Psoas muscle (tissue), 8 donors: ENCODE data around the gene CCDC28B. TPM values are rescaled to one million over a fixed set of nuclear protein-coding genes. Genes with fewer than 3 reads are reported as not detected.
"Not testable (repeated sequence)": the region's sequence is repeated elsewhere in the genome, so short reads cannot be mapped to it uniquely, and the experiment has no call there.

Experiments
- ATAC-seq, 4 donors: fragments of 200-7000 bp; cut with Tn5 transposase; one replicate each; pipeline ENCODE4 v1.9.1; 2020; ENCODE audit warnings: moderate library complexity in 3 of 4, mild to moderate bottlenecking in 2 of 4
- DNase-seq, 2 donors: peaks; one replicate each; pipeline ENCODE4 v3.0.0-alpha.2; 2020
- H3K27ac ChIP-seq: fragments of 200-600 bp; one replicate; pipeline ENCODE4 v1.8.0; 2022
- H3K27me3 ChIP-seq, 3 donors: fragments of 200-600 bp in 1 of 3; one replicate each; pipeline versions ENCODE4 v1.6.1 to v1.8.0; 2013 to 2022; ENCODE audit warnings: low read length in 2 of 3, mild to moderate bottlenecking in 2 of 3, moderate library complexity in 1 of 3; ENCODE audit not compliant: insufficient read depth in 3 of 3
- H3K36me3 ChIP-seq, 2 donors: fragments of 200-600 bp in 1 of 2; one replicate each; pipeline versions ENCODE4 v1.6.1 to v1.8.0; 2013 to 2022; ENCODE audit warnings: low read depth in 1 of 2, mild to moderate bottlenecking in 1 of 2, moderate library complexity in 1 of 2; ENCODE audit not compliant: insufficient read depth in 1 of 2
- H3K4me1 ChIP-seq: fragments of 200-600 bp; one replicate; pipeline ENCODE4 v1.8.0; 2022
- H3K4me3 ChIP-seq: fragments of 200-600 bp; one replicate; pipeline ENCODE4 v1.8.0; 2022; ENCODE audit warnings: mild to moderate bottlenecking
- H3K9me3 ChIP-seq: fragments of 200-600 bp; one replicate; pipeline ENCODE4 v1.8.0; 2022
- WGBS, 3 donors: extraction: QIAGEN DNeasy Blood & Tissue Kit; methylation state at CpG; one replicate each; pipeline versions ENCODE4 v1.1.6 to v1.1.7; 2013; 5-methylcytosine and 5-hydroxymethylcytosine counted together
- intact Hi-C, 2 donors: fragments of 100-400 bp; cut with DNase I; formaldehyde crosslinking; loops; one replicate each; pipeline versions ENCODE4 v1.11.0 to v1.14.2; 2022
- polyA plus RNA-seq, 3 donors: library from polyadenylated mRNA; stranded (reverse); fragments of 200-250 nt; gene quantifications; one replicate each; pipeline ENCODE4 v1.2.3, GENCODE V29; 2013
- total RNA-seq, 4 donors: library from RNA; stranded (reverse); fragmentation: NEBNext Ultra II Directional in 2 of 4; extraction: Animal tissue kit (Norgen Biotek cat#: 25700) in 2 of 4; gene quantifications; one replicate each; pipeline versions ENCODE4 v1.2.1 to v1.2.4, GENCODE V29; 2021 to 2023
- TF ChIP-seq, protein P1 (sequence below): fragments of 200-600 bp; IDR thresholded peaks from one replicate; pipeline ENCODE4 v1.8.0; 2022; ENCODE audit warnings: antibody characterized with exemption
- donor health status: healthy with polysubstance abuse.
- donor health status: DM: no; HTN: no; CAD: no; lungs with moderate emphysema.
- donor health status: Bipolar disorder and iron deficiency.
- donor health status: healthy.
- donor health status: DM: yes; HTN: yes; CAD: no.
- donor health status: DM: no; HTN: no; CAD: no.
- donor health status: DM: no; HTN: no; CAD: no.
- donor health status: DM: yes; HTN: yes; CAD: no.

The CCDC28B gene
- total and polyA plus RNA-seq, 7 donors: 22.2 to 69.2 (median 44.9) TPM

DNA sequence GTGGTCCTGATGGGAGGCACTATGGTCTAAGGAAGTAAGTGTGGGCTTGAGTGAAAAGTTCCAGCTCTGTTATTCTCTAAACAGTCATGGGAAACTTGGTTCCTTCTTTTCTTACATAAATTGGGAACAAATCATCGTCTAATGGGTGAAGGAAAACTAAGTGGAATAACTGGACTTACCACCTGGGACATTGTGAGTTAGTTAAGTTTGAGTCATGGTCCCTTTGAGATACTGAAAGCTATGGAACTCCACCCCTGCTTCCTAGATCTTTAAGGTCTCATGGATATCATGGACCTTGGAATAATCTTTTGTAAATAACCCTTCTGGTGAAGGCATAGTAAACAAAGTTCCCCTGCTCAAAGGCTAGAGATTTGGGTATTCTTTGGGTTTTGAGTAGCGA, 37.0 kb upstream of the CCDC28B start:
- H3K9me3 ChIP-seq: no peaks in the 10 kb centered on the region
- TF ChIP-seq, protein P1, sequence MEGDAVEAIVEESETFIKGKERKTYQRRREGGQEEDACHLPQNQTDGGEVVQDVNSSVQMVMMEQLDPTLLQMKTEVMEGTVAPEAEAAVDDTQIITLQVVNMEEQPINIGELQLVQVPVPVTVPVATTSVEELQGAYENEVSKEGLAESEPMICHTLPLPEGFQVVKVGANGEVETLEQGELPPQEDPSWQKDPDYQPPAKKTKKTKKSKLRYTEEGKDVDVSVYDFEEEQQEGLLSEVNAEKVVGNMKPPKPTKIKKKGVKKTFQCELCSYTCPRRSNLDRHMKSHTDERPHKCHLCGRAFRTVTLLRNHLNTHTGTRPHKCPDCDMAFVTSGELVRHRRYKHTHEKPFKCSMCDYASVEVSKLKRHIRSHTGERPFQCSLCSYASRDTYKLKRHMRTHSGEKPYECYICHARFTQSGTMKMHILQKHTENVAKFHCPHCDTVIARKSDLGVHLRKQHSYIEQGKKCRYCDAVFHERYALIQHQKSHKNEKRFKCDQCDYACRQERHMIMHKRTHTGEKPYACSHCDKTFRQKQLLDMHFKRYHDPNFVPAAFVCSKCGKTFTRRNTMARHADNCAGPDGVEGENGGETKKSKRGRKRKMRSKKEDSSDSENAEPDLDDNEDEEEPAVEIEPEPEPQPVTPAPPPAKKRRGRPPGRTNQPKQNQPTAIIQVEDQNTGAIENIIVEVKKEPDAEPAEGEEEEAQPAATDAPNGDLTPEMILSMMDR: no peak
- H3K27ac ChIP-seq: no peak overlapping the region
- H3K4me3 ChIP-seq: no peak overlapping the region
- DNase-seq (no peak), ATAC-seq (no peak)
- peaks cover 8 to 94% of the 10 kb centered on the region in 2 donors for H3K36me3 ChIP-seq
- no peaks in the 10 kb centered on the region for H3K27me3 ChIP-seq
- intact Hi-C loops: no loop called here
- no peaks in the 10 kb centered on the region for H3K4me1 ChIP-seq
- WGBS, 3 donors: 95 to 97% (median 96%) methylated on average over 2 of the region's 2 CpGs

DNA sequence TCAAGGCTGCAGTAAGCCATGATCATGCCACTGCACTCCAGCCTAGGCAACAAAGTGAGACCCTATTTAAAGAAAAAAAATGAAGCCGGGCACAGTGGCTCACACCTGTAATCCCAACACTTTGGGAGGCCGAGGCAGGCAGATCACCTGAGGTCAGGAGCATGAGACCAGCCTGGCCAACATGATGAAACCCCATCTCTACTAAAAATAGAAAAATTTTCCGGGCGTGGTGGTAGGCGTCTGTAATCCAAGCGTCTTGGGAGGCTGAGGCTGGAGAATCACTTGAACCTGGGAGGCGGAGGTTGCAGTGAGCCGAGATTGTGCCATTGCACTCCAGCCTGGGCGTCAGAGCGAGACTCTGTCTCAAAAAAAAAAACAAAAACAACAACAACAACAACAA, 34.8 kb upstream of the CCDC28B start:
- H3K9me3 ChIP-seq, H3K27ac ChIP-seq, H3K27me3 ChIP-seq, H3K4me1 ChIP-seq, DNase-seq, H3K4me3 ChIP-seq, intact Hi-C loops: not testable (repeated sequence)
- WGBS, 3 donors: 43 to 50% (median 49%) methylated on average over 10 of the region's 10 CpGs
- ATAC-seq: peak in 2 of 4 donors; percentile 52 to 55
- H3K36me3 ChIP-seq: peaks cover 10 to 94% of the 10 kb centered on the region in 2 donors

DNA sequence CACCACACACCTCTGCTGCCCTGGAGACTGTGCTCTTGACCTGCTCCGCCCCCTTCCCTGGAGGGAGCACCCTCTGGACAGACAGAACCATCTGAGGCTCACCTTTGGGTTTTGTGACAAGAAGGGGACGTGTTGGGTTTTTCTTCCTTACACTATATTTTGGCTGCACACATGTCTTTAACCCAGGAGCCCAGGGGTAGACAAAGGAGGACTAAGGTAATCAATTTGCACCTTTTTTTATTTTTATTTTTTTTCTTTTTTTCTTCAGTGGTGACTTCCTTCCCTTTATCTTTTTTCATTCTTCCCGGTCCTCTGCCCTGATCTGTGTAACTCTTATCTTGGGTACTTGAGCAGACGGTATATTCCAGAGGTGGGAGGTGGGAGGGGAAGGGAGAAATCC, 29.4 kb upstream of the CCDC28B start:
- Histone ChIP-seq H3K36me3 (peaks cover 19 to 92% of the 10 kb centered on the region in 2 donors), H3K4me1 (no peaks in the 10 kb centered on the region), H3K9me3 (no peaks in the 10 kb centered on the region), H3K27ac (no peak overlapping the region), H3K27me3 (no peaks in the 10 kb centered on the region), H3K4me3 (no peak overlapping the region)
- DNase-seq (no peak), ATAC-seq (no peak)
- WGBS, 3 donors: 75 to 90% (median 82%) methylated on average over 4 of the region's 4 CpGs
- intact Hi-C loops: no loop called here
- TF ChIP-seq, protein P1: no peak

DNA sequence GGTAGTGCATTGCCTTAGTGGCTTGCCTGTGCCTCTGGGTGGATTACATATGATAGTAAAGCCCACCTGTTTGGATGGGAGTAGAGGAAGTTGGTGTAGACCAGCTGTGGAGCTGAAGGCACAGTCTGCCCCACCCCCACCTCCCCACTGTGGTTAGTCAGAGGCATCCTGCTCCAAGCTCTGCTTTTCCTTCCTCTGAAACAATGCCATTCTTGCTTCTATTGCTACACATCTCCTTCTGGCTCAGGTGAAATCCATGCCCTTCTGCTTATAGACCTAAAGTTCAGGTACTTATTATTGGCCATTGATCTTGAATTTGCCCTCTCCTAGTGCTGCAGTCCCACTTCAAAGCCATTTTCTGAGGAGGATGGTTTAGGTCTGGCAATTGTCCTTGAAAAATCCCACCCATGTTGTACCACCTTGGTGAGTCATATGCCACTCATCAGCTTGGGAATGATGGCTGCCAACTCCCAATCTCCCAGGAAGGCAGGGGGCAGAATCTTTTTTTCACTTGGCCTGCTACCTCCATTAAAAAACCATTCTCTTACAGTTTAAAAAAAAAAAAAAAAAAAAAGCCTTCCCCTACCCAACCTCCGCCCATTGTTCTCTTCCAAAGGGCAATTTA, 27.7 kb upstream of the CCDC28B start:
- TF ChIP-seq, protein P1: no peak
- intact Hi-C loops: no loop called here
- H3K4me3 ChIP-seq: no peak overlapping the region
- no peak for ATAC-seq
- no peaks in the 10 kb centered on the region for H3K9me3 ChIP-seq
- no peaks in the 10 kb centered on the region for H3K27me3 ChIP-seq
- 85 to 95% (median 95%) methylated on average over 1 of the region's 1 CpG for WGBS, 3 donors
- DNase-seq: no peak
- no peak overlapping the region for H3K27ac ChIP-seq
- peaks cover 13 to 75% of the 10 kb centered on the region in 2 donors for H3K36me3 ChIP-seq
- H3K4me1 ChIP-seq: no peaks in the 10 kb centered on the region

DNA sequence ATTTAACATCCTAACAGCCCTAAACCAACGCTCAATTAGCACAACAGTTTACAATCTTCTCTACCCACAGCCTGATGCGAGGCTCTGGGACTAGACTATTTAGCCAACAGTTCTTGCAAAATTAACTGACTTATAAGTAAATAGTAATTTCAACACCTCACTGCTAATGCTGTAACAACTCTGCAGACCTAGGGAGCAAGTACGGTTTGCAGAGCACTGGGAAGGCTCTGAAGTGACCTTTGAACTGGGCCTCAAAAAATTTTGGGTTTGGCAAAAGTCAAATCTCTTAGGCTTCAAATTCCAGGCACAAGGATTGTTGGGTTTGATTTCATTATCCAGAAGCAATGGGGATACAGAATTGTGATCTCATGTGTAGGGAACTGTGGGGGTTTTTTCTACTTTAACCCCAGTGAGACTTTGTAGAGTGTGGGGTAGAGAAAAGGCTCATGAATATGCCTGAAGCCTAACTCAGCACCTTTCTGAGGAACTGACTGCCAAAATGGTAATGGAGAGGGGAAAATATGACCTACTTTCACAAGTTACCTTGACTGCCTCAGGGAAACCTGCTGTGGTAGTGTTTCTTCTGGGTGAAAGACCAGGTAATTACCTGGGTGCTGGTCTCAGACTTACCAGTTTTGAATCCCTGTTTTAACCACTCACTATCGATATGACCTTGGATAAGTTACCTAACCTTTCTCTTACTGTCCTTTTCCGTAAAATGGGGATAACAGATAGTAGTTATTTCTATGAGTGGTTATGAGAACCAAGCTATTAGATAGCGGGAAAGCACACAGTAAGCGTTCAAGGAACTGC, 21.8 kb upstream of the CCDC28B start:
- no peak for DNase-seq
- intact Hi-C loops: no loop called here
- Histone ChIP-seq H3K9me3 (no peaks in the 10 kb centered on the region), H3K27me3 (no peaks in the 10 kb centered on the region), H3K4me1 (peaks cover 29% of the 10 kb centered on the region), H3K4me3 (peak overlapping the region; percentile 81), H3K36me3 (peaks cover 3 to 43% of the 10 kb centered on the region in 2 donors), H3K27ac (peak overlapping the region; percentile 98)
- TF ChIP-seq, protein P1: no peak
- no peak for ATAC-seq
- 77 to 82% (median 79%) methylated on average over 7 of the region's 7 CpGs for WGBS, 3 donors
